HCT116 (cell line): ENCODE data around the gene ABTB2. TPM values are rescaled to one million over a fixed set of nuclear protein-coding genes. Genes with fewer than 3 reads are reported as not detected.

ENCODE experiments used
- ATAC-seq: fragments of 200-7000 bp; cut with Tn5 transposase; 2 replicates; pipeline ENCODE4 v1.9.1; 2020; ENCODE audit warnings: mild to moderate bottlenecking, moderate library complexity
- BruUV-seq: library from RNA; stranded (reverse); fragments of 400-500 nt; replicated peaks from 2 replicates; lab custom pipeline; 2021; lab: Mats Ljungman, UMichigan
- CTCF ChIA-PET: fragments of 300-600 bp; sonication (Branson Sonifier 250); formaldehyde crosslinking; loops from one replicate; lab custom pipeline; 2021; ENCODE audit warnings: antibody characterized with exemption; lab: Charles Lee
- POLR2A ChIA-PET: fragments of 300-600, 350-600 bp; sonication (Branson Sonifier 250); formaldehyde crosslinking; loops from one replicate; lab custom pipeline; 2021; ENCODE audit warnings: antibody characterized with exemption; lab: Charles Lee
- RAD21 ChIA-PET, 2 experiments: fragments of 300-600 bp; sonication (Branson Sonifier 250); formaldehyde crosslinking; loops; one replicate each; lab custom pipeline; 2023; ENCODE audit warnings: low total read pairs in 2 of 2; ENCODE audit not compliant: uncharacterized antibody in 2 of 2, unreplicated experiment in 2 of 2, low non-redundant PET in 1 of 2; lab: Charles Lee
- DNase-seq: peaks from one replicate; pipeline ENCODE4 v3.0.0-alpha.2; 2010; ENCODE audit warnings: low read depth, low spot score
- H2AFZ ChIP-seq: fragments of 200-600 bp; shearing (Covaris generic), sonication (generic); 2 replicates; pipeline ENCODE4 v1.6.1; 2017; ENCODE audit warnings: low read depth, mixed run types, mixed read lengths, antibody characterized with exemption, low read length; ENCODE audit not compliant: poor library complexity, severe bottlenecking
- H3K27ac ChIP-seq: 2 replicates; pipeline ENCODE4 v1.5.1; 2012; ENCODE audit warnings: low read depth, low read length
- H3K27me3 ChIP-seq: fragments of 200-600 bp; sonication (generic); 2 replicates; pipeline ENCODE4 v1.6.1; 2016; ENCODE audit warnings: mixed run types, low read length, mixed read lengths; ENCODE audit not compliant: insufficient read depth
- H3K36me3 ChIP-seq, 2 experiments: fragments of 200-500 bp in 1 of 2; fragments of 200-600 bp in 1 of 2; sonication (Bioruptor generic) in 1 of 2; sonication (generic) in 1 of 2; 2 replicates each; pipeline versions ENCODE4 v1.5.1 to v1.6.1; 2014 to 2016; ENCODE audit warnings: low read length in 2 of 2, inconsistent platforms in 1 of 2, mixed read lengths in 1 of 2, mixed run types in 1 of 2; ENCODE audit not compliant: insufficient read depth in 2 of 2, control insufficient read depth in 1 of 2
- H3K4me1 ChIP-seq, 2 experiments: fragments of 200-600 bp in 1 of 2; sonication (generic) in 1 of 2; 2 replicates each; pipeline versions ENCODE4 v1.5.1 to v1.6.1; 2012 to 2017; ENCODE audit warnings: low read length in 2 of 2, inconsistent platforms in 1 of 2, mild to moderate bottlenecking in 1 of 2, mixed read lengths in 1 of 2, mixed run types in 1 of 2, moderate library complexity in 1 of 2; ENCODE audit not compliant: insufficient read depth in 2 of 2, control insufficient read depth in 1 of 2
- H3K4me2 ChIP-seq: fragments of 200-600 bp; sonication (generic); 2 replicates; pipeline ENCODE4 v1.6.1; 2017; ENCODE audit warnings: mixed run types, low read length, mixed read lengths
- H3K4me3 ChIP-seq, 2 experiments: fragments of 200-600 bp in 1 of 2; sonication (generic) in 1 of 2; replicated peaks in 1 of 2; 2 replicates each; pipeline ENCODE4 v1.5.1; 2011 to 2016; ENCODE audit warnings: low read length in 2 of 2, control low read depth in 1 of 2, low read depth in 1 of 2, mild to moderate bottlenecking in 1 of 2, mixed read lengths in 1 of 2, mixed run types in 1 of 2
- H3K79me2 ChIP-seq: fragments of 200-600 bp; sonication (generic); 2 replicates; pipeline ENCODE4 v1.6.1; 2017; ENCODE audit warnings: mild to moderate bottlenecking, mixed run types, low read length, moderate library complexity, mixed read lengths; ENCODE audit not compliant: insufficient read depth
- H3K9ac ChIP-seq: fragments of 200-600 bp; sonication (generic); 2 replicates; pipeline ENCODE4 v1.6.1; 2016; ENCODE audit warnings: low read length, mixed read lengths
- H3K9me2 ChIP-seq: fragments of 200-600 bp; sonication (generic), shearing (Covaris generic); 2 replicates; pipeline ENCODE4 v1.6.1; 2017; ENCODE audit warnings: mixed run types, mild to moderate bottlenecking, moderate library complexity; ENCODE audit not compliant: insufficient read depth
- H3K9me3 ChIP-seq, 2 experiments: fragments of 200-500 bp in 1 of 2; fragments of 200-600 bp in 1 of 2; sonication (Bioruptor generic) in 1 of 2; sonication (generic) in 1 of 2; 2 replicates each; pipeline ENCODE4 v1.6.1; 2014 to 2017; ENCODE audit warnings: low read length in 2 of 2, mixed read lengths in 2 of 2, inconsistent platforms in 1 of 2, low read depth in 1 of 2, mild to moderate bottlenecking in 1 of 2, mixed run types in 1 of 2, moderate library complexity in 1 of 2; ENCODE audit not compliant: control insufficient read depth in 1 of 2, insufficient read depth in 1 of 2
- H4K20me1 ChIP-seq: fragments of 200-600 bp; sonication (generic), shearing (Covaris generic); 2 replicates; pipeline ENCODE4 v1.6.1; 2017; ENCODE audit warnings: mixed run types, mild to moderate bottlenecking, moderate library complexity; ENCODE audit not compliant: insufficient read depth
- CEBPB ChIP-seq: IDR thresholded peaks from 2 replicates; pipeline ENCODE4 v1.6.1; 2012; ENCODE audit warnings: low read depth
- CTCF ChIP-seq, 3 experiments: fragments of 200-600 bp in 1 of 3; sonication (generic) in 1 of 3; IDR thresholded peaks in 2 of 3; conservative IDR thresholded peaks in 1 of 3; 2 replicates each; pipeline ENCODE4 v1.5.1; 2012 to 2017; ENCODE audit warnings: low read depth in 2 of 3, low read length in 2 of 3, antibody characterized with exemption in 1 of 3, borderline replicate concordance in 1 of 3, control low read depth in 1 of 3, mild to moderate bottlenecking in 1 of 3, mixed read lengths in 1 of 3, mixed run types in 1 of 3, moderate library complexity in 1 of 3; ENCODE audit not compliant: insufficient read depth in 1 of 3
- JUND ChIP-seq: IDR thresholded peaks from 2 replicates; pipeline ENCODE4 v1.6.1; 2012
- POLR2A ChIP-seq: IDR thresholded peaks from 2 replicates; pipeline ENCODE4 v1.7.0; 2011; ENCODE audit warnings: borderline replicate concordance; ENCODE audit not compliant: insufficient read depth, insufficient read length; ENCODE audit errors: extremely low read depth
- RAD21 ChIP-seq: IDR thresholded peaks from 2 replicates; pipeline ENCODE4 v1.6.1; 2012; ENCODE audit warnings: low read depth, mild to moderate bottlenecking
- SIN3A ChIP-seq: IDR thresholded peaks from 2 replicates; pipeline ENCODE4 v1.6.1; 2012; ENCODE audit warnings: low read depth
- SP1 ChIP-seq: IDR thresholded peaks from 2 replicates; pipeline ENCODE4 v1.6.1; 2012; ENCODE audit warnings: low read depth
- SRF ChIP-seq: IDR thresholded peaks from 2 replicates; pipeline ENCODE4 v1.6.1; 2012; ENCODE audit warnings: low read depth
- ZFX ChIP-seq: fragments of 450-650 bp; IDR thresholded peaks from 2 replicates; pipeline ENCODE4 v1.6.1; 2017
- intact Hi-C: fragments of 100-400 bp; cut with micrococcal nuclease; formaldehyde crosslinking; loops from 2 replicates; pipeline ENCODE4 v1.10.0; 2022
- total RNA-seq: library from RNA; stranded (reverse); gene quantifications from one replicate; pipeline ENCODE4 v1.2.1, GENCODE V29; 2021; ENCODE audit not compliant: unreplicated experiment
- TF ChIP-seq, protein P1 (sequence below): IDR thresholded peaks from 2 replicates; pipeline ENCODE4 v1.6.1; 2012; ENCODE audit warnings: low read depth

Gene ABTB2
- total RNA-seq, 1 experiment from 2014 or later, result 6.8 TPM

GRCh38 chr11:34168642-34169420, 189.0 kb downstream of the ABTB2 start:
- Histone ChIP-seq H3K9me2 (no peaks in the 10 kb centered on the region), H3K27ac (no peak overlapping the region), H3K4me2 (no peak overlapping the region), H2AFZ (no peak overlapping the region), H3K4me1 (peaks cover 0 to 11% of the 10 kb centered on the region in 2 experiments; a peak in 2 of 4 replicates), H3K9ac (no peak overlapping the region), H4K20me1 (no peaks in the 10 kb centered on the region), H3K4me3 (no peak overlapping the region), H3K36me3 (no peaks in the 10 kb centered on the region), H3K9me3 (no peaks in the 10 kb centered on the region), H3K79me2 (no peaks in the 10 kb centered on the region), H3K27me3 (no peaks in the 10 kb centered on the region)
- BruUV-seq, result no TSS peak
- CTCF ChIA-PET, result no interaction called here
- intact Hi-C loops, result no loop called here
- TF ChIP-seq RAD21, result no peak
- TF ChIP-seq SIN3A, result no peak
- no peak for TF ChIP-seq JUND
- TF ChIP-seq CEBPB, result no peak
- no peak for TF ChIP-seq SRF
- TF ChIP-seq POLR2A, result no peak
- TF ChIP-seq CTCF (IDR thresholded peaks at IDR 0.05 in 2 of 3, conservative IDR thresholded peaks at IDR 0.05 in 1 of 3; ENCODE audit: borderline replicate concordance in 1 of 3, insufficient read depth in 1 of 3, low read depth in 2 of 3, low read length in 2 of 3), result no peak
- no peak for TF ChIP-seq ZFX
- TF ChIP-seq, protein P1, sequence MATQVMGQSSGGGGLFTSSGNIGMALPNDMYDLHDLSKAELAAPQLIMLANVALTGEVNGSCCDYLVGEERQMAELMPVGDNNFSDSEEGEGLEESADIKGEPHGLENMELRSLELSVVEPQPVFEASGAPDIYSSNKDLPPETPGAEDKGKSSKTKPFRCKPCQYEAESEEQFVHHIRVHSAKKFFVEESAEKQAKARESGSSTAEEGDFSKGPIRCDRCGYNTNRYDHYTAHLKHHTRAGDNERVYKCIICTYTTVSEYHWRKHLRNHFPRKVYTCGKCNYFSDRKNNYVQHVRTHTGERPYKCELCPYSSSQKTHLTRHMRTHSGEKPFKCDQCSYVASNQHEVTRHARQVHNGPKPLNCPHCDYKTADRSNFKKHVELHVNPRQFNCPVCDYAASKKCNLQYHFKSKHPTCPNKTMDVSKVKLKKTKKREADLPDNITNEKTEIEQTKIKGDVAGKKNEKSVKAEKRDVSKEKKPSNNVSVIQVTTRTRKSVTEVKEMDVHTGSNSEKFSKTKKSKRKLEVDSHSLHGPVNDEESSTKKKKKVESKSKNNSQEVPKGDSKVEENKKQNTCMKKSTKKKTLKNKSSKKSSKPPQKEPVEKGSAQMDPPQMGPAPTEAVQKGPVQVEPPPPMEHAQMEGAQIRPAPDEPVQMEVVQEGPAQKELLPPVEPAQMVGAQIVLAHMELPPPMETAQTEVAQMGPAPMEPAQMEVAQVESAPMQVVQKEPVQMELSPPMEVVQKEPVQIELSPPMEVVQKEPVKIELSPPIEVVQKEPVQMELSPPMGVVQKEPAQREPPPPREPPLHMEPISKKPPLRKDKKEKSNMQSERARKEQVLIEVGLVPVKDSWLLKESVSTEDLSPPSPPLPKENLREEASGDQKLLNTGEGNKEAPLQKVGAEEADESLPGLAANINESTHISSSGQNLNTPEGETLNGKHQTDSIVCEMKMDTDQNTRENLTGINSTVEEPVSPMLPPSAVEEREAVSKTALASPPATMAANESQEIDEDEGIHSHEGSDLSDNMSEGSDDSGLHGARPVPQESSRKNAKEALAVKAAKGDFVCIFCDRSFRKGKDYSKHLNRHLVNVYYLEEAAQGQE, result no peak
- TF ChIP-seq SP1, result no peak
- no peak for ATAC-seq
- RAD21 ChIA-PET, result no interaction called here
- POLR2A ChIA-PET, result no interaction called here
- no peak for DNase-seq
